Mammary epithelial cell (primary cell): ENCODE results near the gene GPRC5A.

Experiments used
- EZH2 ChIP-seq: IDR thresholded peaks from 2 replicates; pipeline ENCODE4 v1.6.1; 2012; ENCODE audit warnings: low read length, inconsistent platforms, borderline replicate concordance
- TF ChIP-seq, protein P1 (sequence below), 2 donors: IDR thresholded peaks in 1 of 2; conservative IDR thresholded peaks in 1 of 2; 2 replicates each; pipeline ENCODE4 v1.5.1; 2011 to 2012; ENCODE audit warnings: inconsistent platforms in 2 of 2, low read length in 2 of 2, mild to moderate bottlenecking in 2 of 2, control low read depth in 1 of 2, low read depth in 1 of 2; ENCODE audit not compliant: insufficient read depth in 1 of 2; ENCODE audit errors: extremely low read depth in 1 of 2

DNA sequence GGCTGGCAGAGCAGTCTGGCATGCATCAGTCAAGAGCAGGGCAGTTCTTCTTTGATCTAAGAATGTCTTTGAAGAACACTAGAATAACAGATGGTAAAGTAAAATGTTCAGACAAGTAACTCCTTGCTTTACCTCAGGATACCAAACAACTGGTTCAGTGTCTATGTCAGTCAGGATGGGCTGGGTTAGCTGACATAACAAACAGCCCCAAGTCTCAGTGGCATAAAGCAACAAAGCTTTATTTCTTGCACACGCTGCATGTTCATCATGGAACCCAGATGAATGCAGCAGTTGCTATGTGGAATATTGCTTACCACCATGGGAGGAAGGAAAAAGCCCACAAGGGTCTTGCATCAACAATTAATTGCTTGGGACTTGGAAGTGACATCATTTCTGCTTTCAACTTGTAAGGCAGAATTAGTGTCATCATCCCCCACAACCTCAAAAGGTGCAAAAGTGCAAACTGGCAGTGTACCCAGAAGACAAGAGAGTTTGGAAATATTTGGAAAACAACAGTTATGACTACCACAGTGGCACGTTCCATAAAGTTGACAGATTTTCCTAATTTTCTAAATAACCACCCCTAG is 39.4 kb downstream of the GPRC5A start:
- TF ChIP-seq, protein P1, sequence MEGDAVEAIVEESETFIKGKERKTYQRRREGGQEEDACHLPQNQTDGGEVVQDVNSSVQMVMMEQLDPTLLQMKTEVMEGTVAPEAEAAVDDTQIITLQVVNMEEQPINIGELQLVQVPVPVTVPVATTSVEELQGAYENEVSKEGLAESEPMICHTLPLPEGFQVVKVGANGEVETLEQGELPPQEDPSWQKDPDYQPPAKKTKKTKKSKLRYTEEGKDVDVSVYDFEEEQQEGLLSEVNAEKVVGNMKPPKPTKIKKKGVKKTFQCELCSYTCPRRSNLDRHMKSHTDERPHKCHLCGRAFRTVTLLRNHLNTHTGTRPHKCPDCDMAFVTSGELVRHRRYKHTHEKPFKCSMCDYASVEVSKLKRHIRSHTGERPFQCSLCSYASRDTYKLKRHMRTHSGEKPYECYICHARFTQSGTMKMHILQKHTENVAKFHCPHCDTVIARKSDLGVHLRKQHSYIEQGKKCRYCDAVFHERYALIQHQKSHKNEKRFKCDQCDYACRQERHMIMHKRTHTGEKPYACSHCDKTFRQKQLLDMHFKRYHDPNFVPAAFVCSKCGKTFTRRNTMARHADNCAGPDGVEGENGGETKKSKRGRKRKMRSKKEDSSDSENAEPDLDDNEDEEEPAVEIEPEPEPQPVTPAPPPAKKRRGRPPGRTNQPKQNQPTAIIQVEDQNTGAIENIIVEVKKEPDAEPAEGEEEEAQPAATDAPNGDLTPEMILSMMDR (conservative IDR thresholded peaks at IDR 0.05 in 1 of 2, IDR thresholded peaks at IDR 0.05 in 1 of 2; ENCODE audit: extremely low read depth in 1 of 2, insufficient read depth in 1 of 2, low read depth in 1 of 2, low read length in 2 of 2) = no peak
- no peak for TF ChIP-seq EZH2
